Measurements from ENCODE around the gene MGA.

- TF ChIP-seq CTCF (IDR thresholded peaks at IDR 0.05) (no peak), POLR2A (IDR thresholded peaks at IDR 0.05) (no peak)
These were observed 129.0 kb downstream of the MGA start for GRCh38 chr15:41789236-41789635.
